DND-41 (cell line): ENCODE data around the gene TRIM51.

Experiments
- EZH2 ChIP-seq: IDR thresholded peaks from 3 replicates; pipeline ENCODE4 v1.6.1; 2012; ENCODE audit warnings: borderline replicate concordance, low read depth, mild to moderate bottlenecking, moderate library complexity, low read length, inconsistent platforms; ENCODE audit not compliant: severe bottlenecking
- TF ChIP-seq, protein P1 (sequence below): IDR thresholded peaks from 2 replicates; pipeline ENCODE4 v1.5.1; 2012; ENCODE audit warnings: borderline replicate concordance, low read length, moderate library complexity, mild to moderate bottlenecking; ENCODE audit not compliant: poor library complexity, severe bottlenecking; ENCODE audit errors: extremely low read depth

DNA sequence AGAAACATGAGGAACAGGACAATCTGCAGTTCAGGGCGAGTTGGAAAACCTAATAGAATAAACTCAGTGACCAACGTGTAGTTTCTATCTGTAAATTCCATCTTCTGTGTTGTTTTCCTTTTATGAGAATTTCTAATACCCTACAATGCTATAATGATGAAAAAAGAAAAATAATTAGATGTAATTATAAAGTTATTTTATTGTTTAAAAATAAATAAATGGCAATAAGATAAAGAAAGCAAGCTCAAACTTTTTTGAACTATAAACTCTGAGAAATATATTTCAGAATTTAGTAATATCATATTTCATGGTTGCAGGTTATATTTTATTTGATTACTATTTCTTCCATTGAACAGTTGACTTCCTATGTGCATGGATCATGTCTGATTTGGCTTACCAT is 53.2 kb downstream of the TRIM51 start, which contains the start of gene OR5I1:
- TF ChIP-seq, protein P1, sequence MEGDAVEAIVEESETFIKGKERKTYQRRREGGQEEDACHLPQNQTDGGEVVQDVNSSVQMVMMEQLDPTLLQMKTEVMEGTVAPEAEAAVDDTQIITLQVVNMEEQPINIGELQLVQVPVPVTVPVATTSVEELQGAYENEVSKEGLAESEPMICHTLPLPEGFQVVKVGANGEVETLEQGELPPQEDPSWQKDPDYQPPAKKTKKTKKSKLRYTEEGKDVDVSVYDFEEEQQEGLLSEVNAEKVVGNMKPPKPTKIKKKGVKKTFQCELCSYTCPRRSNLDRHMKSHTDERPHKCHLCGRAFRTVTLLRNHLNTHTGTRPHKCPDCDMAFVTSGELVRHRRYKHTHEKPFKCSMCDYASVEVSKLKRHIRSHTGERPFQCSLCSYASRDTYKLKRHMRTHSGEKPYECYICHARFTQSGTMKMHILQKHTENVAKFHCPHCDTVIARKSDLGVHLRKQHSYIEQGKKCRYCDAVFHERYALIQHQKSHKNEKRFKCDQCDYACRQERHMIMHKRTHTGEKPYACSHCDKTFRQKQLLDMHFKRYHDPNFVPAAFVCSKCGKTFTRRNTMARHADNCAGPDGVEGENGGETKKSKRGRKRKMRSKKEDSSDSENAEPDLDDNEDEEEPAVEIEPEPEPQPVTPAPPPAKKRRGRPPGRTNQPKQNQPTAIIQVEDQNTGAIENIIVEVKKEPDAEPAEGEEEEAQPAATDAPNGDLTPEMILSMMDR: no peak
- TF ChIP-seq EZH2: no peak
